HepG2 (cell line): ENCODE data around the gene DSTN. TPM values are rescaled to one million over a fixed set of nuclear protein-coding genes. Genes with fewer than 3 reads are reported as not detected.

Experiments used
- BRCA1 ChIP-seq: sonication (generic); formaldehyde crosslinking; IDR thresholded peaks from 2 replicates; pipeline ENCODE4 v1.4.0; 2020; ENCODE audit warnings: missing genetic modification reagents
- CAMTA2 ChIP-seq: sonication (generic); formaldehyde crosslinking; IDR thresholded peaks from 2 replicates; pipeline ENCODE4 v1.4.0; 2020; ENCODE audit warnings: mild to moderate bottlenecking, missing genetic modification reagents, borderline replicate concordance
- ETV5 ChIP-seq: IDR thresholded peaks from 2 replicates; pipeline ENCODE4 v1.6.1; 2018; ENCODE audit warnings: missing biosample characterization, missing genetic modification reagents, inconsistent platforms, borderline replicate concordance
- HMGA1 ChIP-seq: sonication (generic); formaldehyde crosslinking; conservative IDR thresholded peaks from 2 replicates; pipeline ENCODE4 v1.4.0; 2020; ENCODE audit warnings: missing genetic modification reagents
- HNRNPUL1 ChIP-seq: fragments of 200-400 bp; formaldehyde crosslinking; IDR thresholded peaks from 2 replicates; pipeline ENCODE4 v1.6.1; 2017; ENCODE audit warnings: low read depth, mild to moderate bottlenecking, low read length, moderate library complexity
- KDM5B ChIP-seq: sonication (generic); formaldehyde crosslinking; IDR thresholded peaks from 2 replicates; pipeline ENCODE4 v1.4.0; 2020; ENCODE audit warnings: missing genetic modification reagents, mild to moderate bottlenecking, borderline replicate concordance
- KDM6A ChIP-seq: IDR thresholded peaks from 2 replicates; pipeline ENCODE4 v1.6.1; 2016; ENCODE audit warnings: low read depth
- NCOA1 ChIP-seq: sonication (generic); formaldehyde crosslinking; IDR thresholded peaks from 2 replicates; pipeline ENCODE4 v1.9.0; 2021; ENCODE audit warnings: missing genetic modification reagents
- SRSF1 ChIP-seq: fragments of 200-400 bp; formaldehyde crosslinking; optimal IDR thresholded peaks from 2 replicates; pipeline ENCODE3; 2017; ENCODE audit warnings: mild to moderate bottlenecking, low read depth, low read length, moderate library complexity
- ZNF253 ChIP-seq: sonication (generic); formaldehyde crosslinking; IDR thresholded peaks from 2 replicates; pipeline ENCODE4 v1.8.0; 2022; ENCODE audit warnings: mild to moderate bottlenecking, missing genetic modification reagents, borderline replicate concordance
- ZNF263 ChIP-seq: sonication (generic); formaldehyde crosslinking; IDR thresholded peaks from 2 replicates; pipeline ENCODE4 v1.4.0; 2020; ENCODE audit warnings: missing genetic modification reagents
- ZNF547 ChIP-seq: sonication (generic); formaldehyde crosslinking; IDR thresholded peaks from 2 replicates; pipeline ENCODE4 v1.5.1; 2020; ENCODE audit warnings: mild to moderate bottlenecking, missing genetic modification reagents
- ZNF563 ChIP-seq: sonication (generic); formaldehyde crosslinking; IDR thresholded peaks from 2 replicates; pipeline ENCODE4 v1.8.0; 2022; ENCODE audit warnings: mild to moderate bottlenecking, moderate library complexity, missing genetic modification reagents
- ZNF607 ChIP-seq: sonication (generic); formaldehyde crosslinking; IDR thresholded peaks from 2 replicates; pipeline ENCODE4 v1.5.1; 2020; ENCODE audit warnings: missing genetic modification reagents, mild to moderate bottlenecking, borderline replicate concordance
- ZNF777 ChIP-seq: sonication (generic); formaldehyde crosslinking; IDR thresholded peaks from 2 replicates; pipeline ENCODE4 v1.4.0; 2020; ENCODE audit warnings: missing genetic modification reagents
- ZSCAN12 ChIP-seq: sonication (generic); formaldehyde crosslinking; IDR thresholded peaks from 2 replicates; pipeline ENCODE4 v1.9.0; 2021; ENCODE audit warnings: mild to moderate bottlenecking, missing genetic modification reagents
- polyA plus RNA-seq, 8 experiments: library from polyadenylated mRNA; depleted of rRNA in 3 of 8; stranded (reverse) in 7 of 8; unstranded in 1 of 8; fragments of >200 nt; fragmentation: Illumina TruSeq in 4 of 8; extraction: Trizol in 4 of 8; gene quantifications; 2 replicates each; pipeline versions ENCODE4 v1.2.1 to v1.2.3, GENCODE V29; 2011 to 2016; ENCODE audit warnings: low read depth in 4 of 8, missing spikeins in 1 of 8, mixed read lengths in 1 of 8; ENCODE audit not compliant: insufficient read depth in 1 of 8
- total RNA-seq, 5 experiments: library from RNA; depleted of rRNA; stranded (reverse); fragments of >200 nt; fragmentation: Illumina TruSeq; extraction: Trizol; gene quantifications; 2 replicates each; pipeline ENCODE4 v1.2.3, GENCODE V29; 2016; ENCODE audit warnings: low read depth in 1 of 5
- TF ChIP-seq, protein P1 (sequence below): sonication (generic); formaldehyde crosslinking; IDR thresholded peaks from 2 replicates; pipeline ENCODE4 v1.9.0; 2021; ENCODE audit warnings: mild to moderate bottlenecking, missing genetic modification reagents
- TF ChIP-seq, protein P2 (sequence below): IDR thresholded peaks from 2 replicates; pipeline ENCODE4 v1.6.1; 2016; ENCODE audit warnings: mild to moderate bottlenecking, missing biosample characterization, missing genetic modification reagents
- TF ChIP-seq, protein P3 (sequence below): sonication (generic); formaldehyde crosslinking; IDR thresholded peaks from 2 replicates; pipeline ENCODE4 v1.5.0; 2020; ENCODE audit warnings: missing genetic modification reagents

The DSTN gene
- total and polyA plus RNA-seq, 2 of the 13 experiments (the other 11 are each of a cell fraction or from before 2014, with no cell fraction given): 27.6 to 106 TPM

DNA sequence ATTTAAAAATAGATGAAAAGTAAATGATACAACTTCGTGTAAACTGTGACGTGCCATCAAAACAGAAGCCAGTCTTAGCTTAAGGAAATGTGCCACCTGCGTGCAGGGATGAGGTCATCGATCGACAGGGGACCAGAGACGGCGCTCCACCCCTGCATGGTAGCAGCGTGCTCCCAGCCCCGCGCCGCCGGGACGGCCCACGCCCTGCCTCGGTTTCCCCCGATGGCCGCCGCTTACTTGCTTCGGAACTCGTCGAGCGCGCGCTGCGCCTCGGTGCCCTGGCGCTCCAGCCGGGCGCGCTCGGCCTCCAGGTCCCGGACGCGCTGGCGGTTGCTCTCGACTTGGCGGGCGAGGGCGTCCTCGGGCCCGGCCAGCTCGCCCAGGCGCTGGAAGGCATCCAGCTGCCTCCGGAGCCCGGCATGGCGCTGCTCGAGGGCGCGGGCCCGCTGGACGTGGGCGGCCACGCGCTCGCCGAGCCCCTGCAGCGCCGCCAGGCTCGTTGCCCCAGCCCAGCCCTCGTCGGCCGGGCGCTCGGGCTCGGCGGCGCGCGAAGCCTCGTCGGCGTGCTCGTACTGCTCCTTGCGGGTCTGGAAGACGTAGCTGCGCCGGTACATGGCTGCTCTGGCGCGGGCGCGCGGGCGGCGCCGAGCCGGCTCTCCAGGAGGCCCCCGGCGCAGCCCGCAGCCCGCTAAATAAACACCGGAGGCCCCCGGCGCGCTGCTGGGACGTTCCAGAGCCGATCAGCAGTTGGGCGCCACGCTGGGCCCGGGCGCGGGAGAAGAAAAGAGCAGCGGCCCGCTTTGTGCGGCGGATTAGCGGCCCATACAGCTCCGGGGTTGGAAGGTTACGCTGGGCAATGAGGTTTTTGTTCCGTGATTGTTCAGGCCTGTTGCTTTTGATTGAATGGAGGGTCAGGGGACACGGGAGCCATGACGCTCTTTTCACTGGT is 38.9 kb upstream of the DSTN start, which contains the start of gene BFSP1 (continued):
- TF ChIP-seq, protein P1, sequence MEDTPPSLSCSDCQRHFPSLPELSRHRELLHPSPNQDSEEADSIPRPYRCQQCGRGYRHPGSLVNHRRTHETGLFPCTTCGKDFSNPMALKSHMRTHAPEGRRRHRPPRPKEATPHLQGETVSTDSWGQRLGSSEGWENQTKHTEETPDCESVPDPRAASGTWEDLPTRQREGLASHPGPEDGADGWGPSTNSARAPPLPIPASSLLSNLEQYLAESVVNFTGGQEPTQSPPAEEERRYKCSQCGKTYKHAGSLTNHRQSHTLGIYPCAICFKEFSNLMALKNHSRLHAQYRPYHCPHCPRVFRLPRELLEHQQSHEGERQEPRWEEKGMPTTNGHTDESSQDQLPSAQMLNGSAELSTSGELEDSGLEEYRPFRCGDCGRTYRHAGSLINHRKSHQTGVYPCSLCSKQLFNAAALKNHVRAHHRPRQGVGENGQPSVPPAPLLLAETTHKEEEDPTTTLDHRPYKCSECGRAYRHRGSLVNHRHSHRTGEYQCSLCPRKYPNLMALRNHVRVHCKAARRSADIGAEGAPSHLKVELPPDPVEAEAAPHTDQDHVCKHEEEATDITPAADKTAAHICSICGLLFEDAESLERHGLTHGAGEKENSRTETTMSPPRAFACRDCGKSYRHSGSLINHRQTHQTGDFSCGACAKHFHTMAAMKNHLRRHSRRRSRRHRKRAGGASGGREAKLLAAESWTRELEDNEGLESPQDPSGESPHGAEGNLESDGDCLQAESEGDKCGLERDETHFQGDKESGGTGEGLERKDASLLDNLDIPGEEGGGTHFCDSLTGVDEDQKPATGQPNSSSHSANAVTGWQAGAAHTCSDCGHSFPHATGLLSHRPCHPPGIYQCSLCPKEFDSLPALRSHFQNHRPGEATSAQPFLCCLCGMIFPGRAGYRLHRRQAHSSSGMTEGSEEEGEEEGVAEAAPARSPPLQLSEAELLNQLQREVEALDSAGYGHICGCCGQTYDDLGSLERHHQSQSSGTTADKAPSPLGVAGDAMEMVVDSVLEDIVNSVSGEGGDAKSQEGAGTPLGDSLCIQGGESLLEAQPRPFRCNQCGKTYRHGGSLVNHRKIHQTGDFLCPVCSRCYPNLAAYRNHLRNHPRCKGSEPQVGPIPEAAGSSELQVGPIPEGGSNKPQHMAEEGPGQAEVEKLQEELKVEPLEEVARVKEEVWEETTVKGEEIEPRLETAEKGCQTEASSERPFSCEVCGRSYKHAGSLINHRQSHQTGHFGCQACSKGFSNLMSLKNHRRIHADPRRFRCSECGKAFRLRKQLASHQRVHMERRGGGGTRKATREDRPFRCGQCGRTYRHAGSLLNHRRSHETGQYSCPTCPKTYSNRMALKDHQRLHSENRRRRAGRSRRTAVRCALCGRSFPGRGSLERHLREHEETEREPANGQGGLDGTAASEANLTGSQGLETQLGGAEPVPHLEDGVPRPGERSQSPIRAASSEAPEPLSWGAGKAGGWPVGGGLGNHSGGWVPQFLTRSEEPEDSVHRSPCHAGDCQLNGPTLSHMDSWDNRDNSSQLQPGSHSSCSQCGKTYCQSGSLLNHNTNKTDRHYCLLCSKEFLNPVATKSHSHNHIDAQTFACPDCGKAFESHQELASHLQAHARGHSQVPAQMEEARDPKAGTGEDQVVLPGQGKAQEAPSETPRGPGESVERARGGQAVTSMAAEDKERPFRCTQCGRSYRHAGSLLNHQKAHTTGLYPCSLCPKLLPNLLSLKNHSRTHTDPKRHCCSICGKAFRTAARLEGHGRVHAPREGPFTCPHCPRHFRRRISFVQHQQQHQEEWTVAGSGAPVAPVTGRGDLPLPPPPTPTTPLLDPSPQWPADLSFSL (CRISPR knock-in tag): no peak
- TF ChIP-seq BRCA1 (CRISPR knock-in tag) (no peak), ETV5 (CRISPR knock-in tag) (peak; percentile 37; the same call in 1 of the 2 replicates), ZNF563 (CRISPR knock-in tag) (no peak; the same call in 1 of the 2 replicates), NCOA1 (CRISPR knock-in tag) (no peak), SRSF1 (peak; percentile 81), KDM5B (CRISPR knock-in tag) (peak; percentile 59; the same call in 1 of the 2 replicates), CAMTA2 (CRISPR knock-in tag) (no peak; the same call in 1 of the 2 replicates), KDM6A (CRISPR knock-in tag) (no peak), ZNF607 (CRISPR knock-in tag) (peak; percentile 42; the same call in 1 of the 2 replicates), HNRNPUL1 (no peak), ZSCAN12 (CRISPR knock-in tag) (no peak), ZNF547 (CRISPR knock-in tag) (peak; percentile 75; the same call in 1 of the 2 replicates), HMGA1 (CRISPR knock-in tag) (no peak), ZNF253 (CRISPR knock-in tag) (0 out of 2 replicates have a peak, but pooled peaks have one; percentile 22), ZNF777 (peak; percentile 98), ZNF263 (no peak)
- TF ChIP-seq, protein P2, sequence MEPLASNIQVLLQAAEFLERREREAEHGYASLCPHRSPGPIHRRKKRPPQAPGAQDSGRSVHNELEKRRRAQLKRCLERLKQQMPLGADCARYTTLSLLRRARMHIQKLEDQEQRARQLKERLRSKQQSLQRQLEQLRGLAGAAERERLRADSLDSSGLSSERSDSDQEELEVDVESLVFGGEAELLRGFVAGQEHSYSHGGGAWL (CRISPR knock-in tag): no peak
- TF ChIP-seq, protein P3, sequence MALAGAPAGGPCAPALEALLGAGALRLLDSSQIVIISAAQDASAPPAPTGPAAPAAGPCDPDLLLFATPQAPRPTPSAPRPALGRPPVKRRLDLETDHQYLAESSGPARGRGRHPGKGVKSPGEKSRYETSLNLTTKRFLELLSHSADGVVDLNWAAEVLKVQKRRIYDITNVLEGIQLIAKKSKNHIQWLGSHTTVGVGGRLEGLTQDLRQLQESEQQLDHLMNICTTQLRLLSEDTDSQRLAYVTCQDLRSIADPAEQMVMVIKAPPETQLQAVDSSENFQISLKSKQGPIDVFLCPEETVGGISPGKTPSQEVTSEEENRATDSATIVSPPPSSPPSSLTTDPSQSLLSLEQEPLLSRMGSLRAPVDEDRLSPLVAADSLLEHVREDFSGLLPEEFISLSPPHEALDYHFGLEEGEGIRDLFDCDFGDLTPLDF (CRISPR knock-in tag): peak; percentile 69; the same call in 1 of the 2 replicates
